Esophagus muscularis mucosa (tissue), 2 donors: Measurements from ENCODE around the gene RMND1.

ENCODE experiments used
- EP300 ChIP-seq: sonication (generic); formaldehyde crosslinking; IDR thresholded peaks from one replicate; pipeline ENCODE4 v1.6.1; 2017; ENCODE audit warnings: antibody characterized with exemption
- POLR2A ChIP-seq: fragments of 450-650 bp; IDR thresholded peaks from one replicate; pipeline ENCODE4 v1.6.1; 2017; ENCODE audit warnings: antibody characterized with exemption, moderate library complexity, mild to moderate bottlenecking, low read depth

- TF ChIP-seq POLR2A (no peak), EP300 (no peak)
Measured at GRCh38 chr6:151403919-151404308, 48.0 kb downstream of the RMND1 start.
